Fibroblast of lung (primary cell): ENCODE results near the gene TENT5C. TPM values are rescaled to one million over a fixed set of nuclear protein-coding genes. Genes with fewer than 3 reads are reported as not detected.

Source experiments
- DNase-seq, 2 donors: peaks; one replicate each; pipeline versions ENCODE4 v3.0.0 to v3.0.0-alpha.2; 2010; ENCODE audit warnings: low read depth in 2 of 2
- H2AFZ ChIP-seq: 2 replicates; pipeline ENCODE4 v1.5.1; 2012; ENCODE audit warnings: low read length, control low read depth, inconsistent platforms
- H3K27ac ChIP-seq: 2 replicates; pipeline ENCODE4 v1.5.1; 2011; ENCODE audit warnings: low read length, control low read depth; ENCODE audit not compliant: insufficient read depth
- H3K27me3 ChIP-seq: 2 replicates; pipeline ENCODE4 v1.5.1; 2011; ENCODE audit warnings: mild to moderate bottlenecking, low read length; ENCODE audit not compliant: control insufficient read depth, insufficient read depth
- H3K36me3 ChIP-seq: 2 replicates; pipeline ENCODE4 v1.5.1; 2011; ENCODE audit warnings: low read length; ENCODE audit not compliant: control insufficient read depth, insufficient read depth
- H3K4me1 ChIP-seq: 2 replicates; pipeline ENCODE4 v1.5.1; 2011; ENCODE audit warnings: low read length; ENCODE audit not compliant: control insufficient read depth, insufficient read depth; ENCODE audit errors: extremely low read depth
- H3K4me2 ChIP-seq: 2 replicates; pipeline ENCODE4 v1.5.1; 2011; ENCODE audit warnings: low read length, control low read depth; ENCODE audit not compliant: insufficient read depth; ENCODE audit errors: extremely low read depth
- H3K4me3 ChIP-seq, 4 experiments: fragments of 200-600 bp in 1 of 4; sonication (generic) in 1 of 4; replicated peaks in 1 of 4; 2 replicates each; pipeline ENCODE4 v1.5.1; 2011 to 2016; ENCODE audit warnings: low read length in 4 of 4, low read depth in 3 of 4, mild to moderate bottlenecking in 3 of 4, control low read depth in 2 of 4, inconsistent platforms in 1 of 4, mixed read lengths in 1 of 4; ENCODE audit not compliant: insufficient read depth in 1 of 4; ENCODE audit errors: control extremely low read depth in 1 of 4
- H3K79me2 ChIP-seq: 2 replicates; pipeline ENCODE4 v1.5.1; 2012; ENCODE audit warnings: mild to moderate bottlenecking, low read length, inconsistent platforms; ENCODE audit not compliant: control insufficient read depth, insufficient read depth
- H3K9ac ChIP-seq: 2 replicates; pipeline ENCODE4 v1.5.1; 2011; ENCODE audit warnings: mild to moderate bottlenecking, low read length, control low read depth; ENCODE audit not compliant: insufficient read depth
- H3K9me3 ChIP-seq: 2 replicates; pipeline ENCODE4 v1.5.1; 2012; ENCODE audit warnings: low read depth, low read length; ENCODE audit not compliant: control insufficient read depth, insufficient read depth
- H4K20me1 ChIP-seq: 2 replicates; pipeline ENCODE4 v1.5.1; 2011; ENCODE audit warnings: low read length; ENCODE audit not compliant: control insufficient read depth, insufficient read depth; ENCODE audit errors: extremely low read depth
- CTCF ChIP-seq, 2 donors: IDR thresholded peaks in 1 of 2; conservative IDR thresholded peaks in 1 of 2; 1 replicate in 1 of 2; 2 replicates in 1 of 2; pipeline ENCODE4 v1.5.1; 2011 to 2012; ENCODE audit warnings: low read length in 2 of 2, control low read depth in 1 of 2, inconsistent platforms in 1 of 2, low read depth in 1 of 2, mild to moderate bottlenecking in 1 of 2
- EZH2 ChIP-seq: IDR thresholded peaks from 2 replicates; pipeline ENCODE4 v1.5.1; 2012; ENCODE audit warnings: low read length, control low read depth, mild to moderate bottlenecking; ENCODE audit errors: missing control alignments
- polyA plus RNA-seq, 2 donors: library from polyadenylated mRNA; depleted of rRNA in 1 of 2; stranded (reverse) in 1 of 2; unstranded in 1 of 2; fragments of >200 nt; gene quantifications; 2 replicates each; pipeline ENCODE4 v1.2.1, GENCODE V29; 2011 to 2012; ENCODE audit warnings: missing spikeins in 1 of 2
- total RNA-seq: library from RNA; depleted of rRNA; stranded (reverse); fragments of >200 nt; gene quantifications from 2 replicates; pipeline ENCODE4 v1.2.1, GENCODE V29; 2014

TENT5C gene
- total and polyA plus RNA-seq, 2 donors (not counting 1 experiment from before 2014, with no cell fraction given), result 4.2 to 8.1 TPM

- DNase-seq, result no peak
- H3K4me1 ChIP-seq, result no peaks in the 10 kb centered on the region
- H3K9ac ChIP-seq, result no peak overlapping the region
- no peaks in the 10 kb centered on the region for H3K9me3 ChIP-seq
- no peak overlapping the region for H3K27ac ChIP-seq
- H4K20me1 ChIP-seq, result no peaks in the 10 kb centered on the region
- H3K79me2 ChIP-seq, result no peaks in the 10 kb centered on the region
- H3K4me3 ChIP-seq, result no peak overlapping the region
- no peak overlapping the region for H3K4me2 ChIP-seq
- no peaks in the 10 kb centered on the region for H3K27me3 ChIP-seq
- H3K36me3 ChIP-seq, result no peaks in the 10 kb centered on the region
- no peak overlapping the region for H2AFZ ChIP-seq
- no peak for TF ChIP-seq CTCF (conservative IDR thresholded peaks at IDR 0.05 in 1 of 2, IDR thresholded peaks at IDR 0.05 in 1 of 2; ENCODE audit: low read depth in 1 of 2, low read length in 2 of 2)
- TF ChIP-seq EZH2, result no peak
These were observed 21.8 kb downstream of the TENT5C start for GRCh38 chr1:117627546-117628130.

GRCh38 chr1:117628343-117628742, 22.5 kb downstream of the TENT5C start:
- H3K4me1 ChIP-seq, result no peaks in the 10 kb centered on the region
- H2AFZ ChIP-seq, result no peak overlapping the region
- no peak for DNase-seq
- H3K9me3 ChIP-seq, result no peaks in the 10 kb centered on the region
- H3K36me3 ChIP-seq, result no peaks in the 10 kb centered on the region
- no peaks in the 10 kb centered on the region for H4K20me1 ChIP-seq
- no peaks in the 10 kb centered on the region for H3K79me2 ChIP-seq
- no peak overlapping the region for H3K4me3 ChIP-seq
- peaks cover under 1% of the 10 kb centered on the region for H3K27me3 ChIP-seq
- H3K4me2 ChIP-seq, result no peak overlapping the region
- H3K27ac ChIP-seq, result no peak overlapping the region
- TF ChIP-seq CTCF (conservative IDR thresholded peaks at IDR 0.05 in 1 of 2, IDR thresholded peaks at IDR 0.05 in 1 of 2; ENCODE audit: low read depth in 1 of 2, low read length in 2 of 2) (no peak), EZH2 (no peak)
- no peak overlapping the region for H3K9ac ChIP-seq

GRCh38 chr1:117629625-117630422, 24.0 kb downstream of the TENT5C start:
- Histone ChIP-seq H3K4me2 (no peak overlapping the region), H3K27ac (no peak overlapping the region), H3K9me3 (no peaks in the 10 kb centered on the region), H3K4me1 (no peaks in the 10 kb centered on the region), H4K20me1 (no peaks in the 10 kb centered on the region), H3K9ac (no peak overlapping the region), H3K79me2 (no peaks in the 10 kb centered on the region), H3K27me3 (peaks cover 2% of the 10 kb centered on the region), H3K4me3 (no peak overlapping the region), H2AFZ (no peak overlapping the region), H3K36me3 (no peaks in the 10 kb centered on the region)
- no peak for TF ChIP-seq EZH2
- TF ChIP-seq CTCF (conservative IDR thresholded peaks at IDR 0.05 in 1 of 2, IDR thresholded peaks at IDR 0.05 in 1 of 2; ENCODE audit: low read depth in 1 of 2, low read length in 2 of 2), result no peak
- DNase-seq, result no peak
